Measurements from ENCODE around the gene GMPR.
"Not testable (repeated sequence)": the region's sequence is repeated elsewhere in the genome, so short reads cannot be mapped to it uniquely, and the experiment has no call there.

Gene GMPR

GRCh38 chr6:16225062-16225731 lies 13.2 kb upstream of the GMPR start:
- DNase-seq (ENCODE audit: low read depth), result not testable (repeated sequence)

GRCh38 chr6:16226117-16227047 lies 12.0 kb upstream of the GMPR start:
- not testable (repeated sequence) for DNase-seq (ENCODE audit: low read depth)

- DNase-seq (ENCODE audit: low read depth), result no peak
These were observed 11.3 kb upstream of the GMPR start for GRCh38 chr6:16227048-16227562.

GRCh38 chr6:16227605-16228004 lies 10.8 kb upstream of the GMPR start:
- DNase-seq (ENCODE audit: low read depth), result no peak

- DNase-seq (ENCODE audit: low read depth), result no peak
These were observed 10.3 kb upstream of the GMPR start for GRCh38 chr6:16228043-16228442.

- DNase-seq (ENCODE audit: low read depth), result no peak
These were observed 9.4 kb upstream of the GMPR start for GRCh38 chr6:16228709-16229665.

- no peak for DNase-seq (ENCODE audit: low read depth)
These were observed 8.7 kb upstream of the GMPR start for GRCh38 chr6:16229700-16230099.

GRCh38 chr6:16230953-16231352 lies 7.4 kb upstream of the GMPR start:
- no peak for DNase-seq (ENCODE audit: low read depth)

GRCh38 chr6:16232086-16232485 lies 6.3 kb upstream of the GMPR start:
- no peak for DNase-seq (ENCODE audit: low read depth)

GRCh38 chr6:16236009-16236501 lies 2.3 kb upstream of the GMPR start:
- no peak for DNase-seq (ENCODE audit: low read depth)

GRCh38 chr6:16236631-16237199 lies 1.7 kb upstream of the GMPR start:
- no peak for DNase-seq (ENCODE audit: low read depth)

GRCh38 chr6:16237242-16237641 lies 1.1 kb upstream of the GMPR start:
- DNase-seq (ENCODE audit: low read depth), result no peak

GRCh38 chr6:16238963-16239797 lies 793 bp downstream of the GMPR start:
- DNase-seq (ENCODE audit: low read depth), result no peak

- no peak for DNase-seq (ENCODE audit: low read depth)
These were observed 1.4 kb downstream of the GMPR start for GRCh38 chr6:16239798-16240123.

GRCh38 chr6:16240589-16241320 lies 2.4 kb downstream of the GMPR start:
- no peak for DNase-seq (ENCODE audit: low read depth)

- DNase-seq (ENCODE audit: low read depth), result no peak
These were observed 2.9 kb downstream of the GMPR start for GRCh38 chr6:16241321-16241689.

- DNase-seq (ENCODE audit: low read depth), result no peak
These were observed 4.7 kb downstream of the GMPR start for GRCh38 chr6:16243055-16243454.

- DNase-seq (ENCODE audit: low read depth), result no peak
These were observed 5.3 kb downstream of the GMPR start for GRCh38 chr6:16243664-16244063.

- DNase-seq (ENCODE audit: low read depth), result no peak
These were observed 6.1 kb downstream of the GMPR start for GRCh38 chr6:16244446-16244845.

GRCh38 chr6:16244869-16245451 lies 6.6 kb downstream of the GMPR start:
- no peak for DNase-seq (ENCODE audit: low read depth)

All from stimulated activated CD8-positive, alpha-beta memory T cell treated with anti-CD3 and anti-CD28 coated beads, Interleukin-7, amount 100 ng/mL, for 24 hours (primary cell).